MM.1S (cell line): ENCODE results near the gene EIF2S3.

Source experiments
- DNase-seq: peaks from one replicate; pipeline ENCODE4 v3.0.0-alpha.2; 2015
- H2AFZ ChIP-seq: fragments of 300-600 bp; sonication (generic); 2 replicates; pipeline ENCODE4 v1.6.0; 2016; ENCODE audit warnings: antibody characterized with exemption, low read length
- H3F3A ChIP-seq: fragments of 300-600 bp; sonication (generic); 2 replicates; pipeline ENCODE4 v1.6.1; 2016; ENCODE audit warnings: mild to moderate bottlenecking, antibody characterized with exemption, low read length, moderate library complexity, mixed read lengths; ENCODE audit not compliant: insufficient read depth
- H3K27ac ChIP-seq: fragments of 300-600 bp; sonication (generic); 2 replicates; pipeline ENCODE4 v1.5.1; 2016; ENCODE audit warnings: mild to moderate bottlenecking, low read length
- H3K27me3 ChIP-seq: fragments of 300-600 bp; sonication (generic); replicated peaks from 2 replicates; pipeline ENCODE4 v1.6.0; 2016; ENCODE audit warnings: low read length; ENCODE audit not compliant: insufficient read depth
- H3K36me3 ChIP-seq: fragments of 300-600 bp; sonication (generic); replicated peaks from 2 replicates; pipeline ENCODE4 v1.6.1; 2016; ENCODE audit warnings: mild to moderate bottlenecking, low read length, mixed read lengths; ENCODE audit not compliant: insufficient read depth
- H3K4me1 ChIP-seq: fragments of 300-600 bp; sonication (generic); 2 replicates; pipeline ENCODE4 v1.6.1; 2016; ENCODE audit warnings: low read length, mixed read lengths
- H3K4me2 ChIP-seq: fragments of 300-600 bp; sonication (generic); 2 replicates; pipeline ENCODE4 v1.6.0; 2016; ENCODE audit warnings: low read depth, low read length
- H3K4me3 ChIP-seq: fragments of 300-600 bp; sonication (generic); 2 replicates; pipeline ENCODE4 v1.5.1; 2016; ENCODE audit warnings: low read length, mixed read lengths
- H3K79me2 ChIP-seq: fragments of 300-600 bp; sonication (generic); 2 replicates; pipeline ENCODE4 v1.6.1; 2016; ENCODE audit warnings: mixed run types, low read length, mixed read lengths
- H3K9ac ChIP-seq: fragments of 300-600 bp; sonication (generic); 2 replicates; pipeline ENCODE4 v1.6.1; 2016; ENCODE audit warnings: low read length, mixed read lengths
- H3K9me2 ChIP-seq: fragments of 300-600 bp; sonication (generic); replicated peaks from 2 replicates; pipeline ENCODE4 v1.6.1; 2016; ENCODE audit warnings: mild to moderate bottlenecking, low read length, mixed read lengths; ENCODE audit not compliant: insufficient read depth
- H3K9me3 ChIP-seq: fragments of 300-600 bp; sonication (generic); replicated peaks from 2 replicates; pipeline ENCODE4 v1.6.1; 2016; ENCODE audit warnings: mild to moderate bottlenecking, low read length, mixed read lengths; ENCODE audit not compliant: insufficient read depth
- H4K20me1 ChIP-seq: fragments of 300-600 bp; sonication (generic); 2 replicates; pipeline ENCODE4 v1.6.1; 2016; ENCODE audit warnings: mild to moderate bottlenecking, low read length, moderate library complexity, mixed read lengths; ENCODE audit not compliant: insufficient read depth
- CTCF ChIP-seq: fragments of 300-600 bp; sonication (generic); IDR thresholded peaks from 2 replicates; pipeline ENCODE4 v1.5.1; 2016; ENCODE audit warnings: antibody characterized with exemption, low read length, mixed read lengths
- EZH2 ChIP-seq: fragments of 300-600 bp; sonication (generic); optimal IDR thresholded peaks from 2 replicates; pipeline ENCODE3; 2017; ENCODE audit warnings: low read depth, mild to moderate bottlenecking, antibody characterized with exemption, low read length, mixed read lengths
- EZH2phosphoT487 ChIP-seq: fragments of 300-600 bp; sonication (generic); IDR thresholded peaks from 2 replicates; pipeline ENCODE4 v1.6.1; 2018; ENCODE audit warnings: antibody characterized with exemption, low read length

The EIF2S3 gene

GRCh38 chrX:24080704-24081103 is 25.9 kb downstream of the EIF2S3 start:
- H3K27ac ChIP-seq: peak overlapping the region; percentile 57; the same call in 1 of the 2 replicates
- 0 out of 2 replicates have a peak, but pooled peaks cover 3% of the 10 kb centered on the region for H4K20me1 ChIP-seq
- no peaks in the 10 kb centered on the region for H3K27me3 ChIP-seq
- H3K79me2 ChIP-seq: no peaks in the 10 kb centered on the region
- peaks cover 18% of the 10 kb centered on the region for H3F3A ChIP-seq
- no peak overlapping the region for H3K4me2 ChIP-seq
- H3K9ac ChIP-seq: no peak overlapping the region
- H2AFZ ChIP-seq: no peak overlapping the region
- H3K4me3 ChIP-seq: no peak overlapping the region
- no peaks in the 10 kb centered on the region for H3K9me2 ChIP-seq
- H3K4me1 ChIP-seq: 0 out of 2 replicates have a peak, but pooled peaks cover 4% of the 10 kb centered on the region
- no peak for TF ChIP-seq EZH2phosphoT487
- no peak for TF ChIP-seq EZH2
- TF ChIP-seq CTCF: no peak
- H3K36me3 ChIP-seq: no peaks in the 10 kb centered on the region
- DNase-seq: no peak
- H3K9me3 ChIP-seq: no peaks in the 10 kb centered on the region

GRCh38 chrX:24081661-24082154 is 27.0 kb downstream of the EIF2S3 start:
- H2AFZ ChIP-seq: no peak overlapping the region
- H3K27me3 ChIP-seq: no peaks in the 10 kb centered on the region
- no peaks in the 10 kb centered on the region for H3K79me2 ChIP-seq
- H3K27ac ChIP-seq: no peak overlapping the region; the same call in 1 of the 2 replicates
- TF ChIP-seq EZH2phosphoT487: no peak
- no peak for TF ChIP-seq EZH2
- TF ChIP-seq CTCF: peak; percentile 42
- no peak overlapping the region for H3K4me3 ChIP-seq
- H3K4me2 ChIP-seq: peak overlapping the region; percentile 34; the same call in 1 of the 2 replicates
- H3K9me2 ChIP-seq: no peaks in the 10 kb centered on the region
- H3K9ac ChIP-seq: no peak overlapping the region
- H3K36me3 ChIP-seq: no peaks in the 10 kb centered on the region
- H3K4me1 ChIP-seq: 0 out of 2 replicates have a peak, but pooled peaks cover 4% of the 10 kb centered on the region
- peaks cover 18% of the 10 kb centered on the region for H3F3A ChIP-seq
- no peaks in the 10 kb centered on the region for H3K9me3 ChIP-seq
- H4K20me1 ChIP-seq: 0 out of 2 replicates have a peak, but pooled peaks cover 3% of the 10 kb centered on the region
- DNase-seq: peak; percentile 53

- Histone ChIP-seq H3K4me2 (no peak overlapping the region), H3F3A (peaks cover 18% of the 10 kb centered on the region), H3K4me1 (0 out of 2 replicates have a peak, but pooled peaks cover 4% of the 10 kb centered on the region), H3K36me3 (no peaks in the 10 kb centered on the region), H2AFZ (no peak overlapping the region), H4K20me1 (0 out of 2 replicates have a peak, but pooled peaks cover 3% of the 10 kb centered on the region), H3K27me3 (no peaks in the 10 kb centered on the region), H3K27ac (no peak overlapping the region), H3K9me2 (no peaks in the 10 kb centered on the region), H3K9ac (no peak overlapping the region), H3K4me3 (no peak overlapping the region), H3K79me2 (no peaks in the 10 kb centered on the region), H3K9me3 (no peaks in the 10 kb centered on the region)
- no peak for DNase-seq
- no peak for TF ChIP-seq EZH2
- no peak for TF ChIP-seq EZH2phosphoT487
- no peak for TF ChIP-seq CTCF
These were observed 27.7 kb downstream of the EIF2S3 start for GRCh38 chrX:24082447-24082846.
